Activated gamma-delta T cell treated with Interleukin-2 at 50 U/mL for 16 hours (primary cell): ENCODE data around the gene EYA2.

Source experiments
- DNase-seq: peaks from one replicate; pipeline ENCODE4 v3.0.0-alpha.2; 2020

The EYA2 gene

GRCh38 chr20:47079047-47079446 is 184.4 kb downstream of the EYA2 start:
- no peak for DNase-seq

GRCh38 chr20:47080365-47080764 is 185.7 kb downstream of the EYA2 start:
- DNase-seq, result no peak

GRCh38 chr20:47086316-47086715 is 191.7 kb downstream of the EYA2 start:
- no peak for DNase-seq

GRCh38 chr20:47088335-47088734 is 193.7 kb downstream of the EYA2 start:
- DNase-seq, result no peak

GRCh38 chr20:47089151-47089550 is 194.5 kb downstream of the EYA2 start:
- no peak for DNase-seq

GRCh38 chr20:47090835-47091234 is 196.2 kb downstream of the EYA2 start:
- DNase-seq, result no peak

GRCh38 chr20:47093320-47093966 is 198.8 kb downstream of the EYA2 start:
- no peak for DNase-seq

- no peak for DNase-seq
These were observed 201.0 kb downstream of the EYA2 start for GRCh38 chr20:47095690-47096089.

GRCh38 chr20:47097691-47098622 is 203.3 kb downstream of the EYA2 start:
- no peak for DNase-seq

- DNase-seq, result no peak
These were observed 204.4 kb downstream of the EYA2 start for GRCh38 chr20:47099093-47099492.

- no peak for DNase-seq
These were observed 205.3 kb downstream of the EYA2 start for GRCh38 chr20:47099825-47100441.

GRCh38 chr20:47102629-47103028 is 208.0 kb downstream of the EYA2 start:
- DNase-seq, result no peak

- no peak for DNase-seq
These were observed 212.1 kb downstream of the EYA2 start for GRCh38 chr20:47106786-47107185.

GRCh38 chr20:47108994-47109393 is 214.4 kb downstream of the EYA2 start:
- DNase-seq, result no peak

- no peak for DNase-seq
These were observed 216.2 kb downstream of the EYA2 start for GRCh38 chr20:47110819-47111218.

- no peak for DNase-seq
These were observed 216.9 kb downstream of the EYA2 start for GRCh38 chr20:47111576-47111975.

- DNase-seq, result no peak
These were observed 218.9 kb downstream of the EYA2 start for GRCh38 chr20:47113362-47114109.

GRCh38 chr20:47115694-47116093 is 221.1 kb downstream of the EYA2 start:
- DNase-seq, result no peak

- no peak for DNase-seq
These were observed 222.7 kb downstream of the EYA2 start for GRCh38 chr20:47117371-47117770.

- no peak for DNase-seq
These were observed 223.1 kb downstream of the EYA2 start for GRCh38 chr20:47117773-47118172.

- no peak for DNase-seq
These were observed 223.6 kb downstream of the EYA2 start for GRCh38 chr20:47118206-47118605.

GRCh38 chr20:47118641-47119040 is 224.0 kb downstream of the EYA2 start:
- no peak for DNase-seq

- DNase-seq, result no peak
These were observed 225.8 kb downstream of the EYA2 start for GRCh38 chr20:47120346-47120936.
